Cardiac fibroblast (primary cell): ENCODE measurements around the gene APBA2.

ENCODE experiments used
- DNase-seq, 2 donors: peaks; one replicate each; pipeline versions ENCODE4 v3.0.0 to v3.0.0-alpha.2; 2010; ENCODE audit warnings: low read depth in 2 of 2
- H3K4me3 ChIP-seq, 2 donors: replicated peaks in 1 of 2; 1 replicate in 1 of 2; 2 replicates in 1 of 2; pipeline ENCODE4 v1.5.1; 2011; ENCODE audit warnings: low read depth in 2 of 2, low read length in 2 of 2, mild to moderate bottlenecking in 2 of 2, moderate library complexity in 1 of 2
- TF ChIP-seq, protein P1 (sequence below): IDR thresholded peaks from one replicate; pipeline ENCODE4 v1.5.1; 2011; ENCODE audit warnings: low read depth, mild to moderate bottlenecking, low read length, inconsistent platforms

APBA2 gene

DNA sequence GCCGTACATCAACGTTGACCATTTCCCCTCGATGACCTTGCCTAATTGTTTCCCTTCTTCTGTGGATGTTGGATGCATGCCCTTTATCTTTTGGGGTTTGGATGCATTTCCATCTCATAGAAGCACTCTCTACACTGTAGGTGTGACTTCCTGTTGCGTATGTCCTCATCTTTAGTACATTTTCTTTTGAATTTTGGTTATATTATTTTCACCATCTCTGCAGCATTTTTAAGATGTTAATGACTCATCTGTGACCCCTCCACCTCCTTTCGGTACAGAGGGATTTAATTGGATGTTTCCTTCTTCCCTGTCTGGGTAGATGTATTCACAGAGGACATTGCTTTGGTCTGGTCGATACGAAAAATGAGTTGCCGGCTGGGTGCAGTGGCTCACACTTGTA, 172.1 kb downstream of the APBA2 start:
- no peak overlapping the region for H3K4me3 ChIP-seq
- TF ChIP-seq, protein P1, sequence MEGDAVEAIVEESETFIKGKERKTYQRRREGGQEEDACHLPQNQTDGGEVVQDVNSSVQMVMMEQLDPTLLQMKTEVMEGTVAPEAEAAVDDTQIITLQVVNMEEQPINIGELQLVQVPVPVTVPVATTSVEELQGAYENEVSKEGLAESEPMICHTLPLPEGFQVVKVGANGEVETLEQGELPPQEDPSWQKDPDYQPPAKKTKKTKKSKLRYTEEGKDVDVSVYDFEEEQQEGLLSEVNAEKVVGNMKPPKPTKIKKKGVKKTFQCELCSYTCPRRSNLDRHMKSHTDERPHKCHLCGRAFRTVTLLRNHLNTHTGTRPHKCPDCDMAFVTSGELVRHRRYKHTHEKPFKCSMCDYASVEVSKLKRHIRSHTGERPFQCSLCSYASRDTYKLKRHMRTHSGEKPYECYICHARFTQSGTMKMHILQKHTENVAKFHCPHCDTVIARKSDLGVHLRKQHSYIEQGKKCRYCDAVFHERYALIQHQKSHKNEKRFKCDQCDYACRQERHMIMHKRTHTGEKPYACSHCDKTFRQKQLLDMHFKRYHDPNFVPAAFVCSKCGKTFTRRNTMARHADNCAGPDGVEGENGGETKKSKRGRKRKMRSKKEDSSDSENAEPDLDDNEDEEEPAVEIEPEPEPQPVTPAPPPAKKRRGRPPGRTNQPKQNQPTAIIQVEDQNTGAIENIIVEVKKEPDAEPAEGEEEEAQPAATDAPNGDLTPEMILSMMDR = no peak
- DNase-seq = no peak

DNA sequence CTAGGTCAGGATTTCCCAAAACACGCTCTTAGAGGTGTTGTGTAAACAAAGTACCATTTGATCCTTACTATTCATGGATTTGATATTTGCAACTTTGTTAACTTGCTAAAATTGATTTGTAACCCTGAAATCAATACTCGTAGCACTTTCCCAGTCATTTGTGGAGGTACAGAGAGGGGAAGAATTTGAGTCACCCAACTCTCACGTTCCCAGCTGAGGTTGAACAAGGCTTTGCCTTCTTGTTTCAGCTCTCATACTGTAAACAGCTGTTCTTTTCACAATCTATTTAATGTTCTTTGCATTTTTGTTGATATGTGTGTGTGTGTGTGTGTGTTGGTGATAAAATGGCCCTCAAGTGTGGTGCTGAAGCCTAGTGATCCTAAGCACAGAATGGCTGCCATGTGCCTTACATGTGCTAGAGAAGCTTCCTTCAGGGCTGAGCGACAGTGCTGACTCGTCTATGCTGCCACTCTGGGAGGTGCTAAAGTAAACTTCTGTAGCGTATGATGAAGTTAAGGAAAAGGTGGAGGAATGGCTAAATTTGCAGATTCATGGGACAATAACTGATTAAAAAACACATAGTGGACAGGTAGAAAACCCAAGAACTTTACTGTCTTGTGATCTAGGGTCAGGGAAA, 173.2 kb downstream of the APBA2 start:
- H3K4me3 ChIP-seq = no peak overlapping the region
- TF ChIP-seq, protein P1 = no peak
- no peak for DNase-seq

DNA sequence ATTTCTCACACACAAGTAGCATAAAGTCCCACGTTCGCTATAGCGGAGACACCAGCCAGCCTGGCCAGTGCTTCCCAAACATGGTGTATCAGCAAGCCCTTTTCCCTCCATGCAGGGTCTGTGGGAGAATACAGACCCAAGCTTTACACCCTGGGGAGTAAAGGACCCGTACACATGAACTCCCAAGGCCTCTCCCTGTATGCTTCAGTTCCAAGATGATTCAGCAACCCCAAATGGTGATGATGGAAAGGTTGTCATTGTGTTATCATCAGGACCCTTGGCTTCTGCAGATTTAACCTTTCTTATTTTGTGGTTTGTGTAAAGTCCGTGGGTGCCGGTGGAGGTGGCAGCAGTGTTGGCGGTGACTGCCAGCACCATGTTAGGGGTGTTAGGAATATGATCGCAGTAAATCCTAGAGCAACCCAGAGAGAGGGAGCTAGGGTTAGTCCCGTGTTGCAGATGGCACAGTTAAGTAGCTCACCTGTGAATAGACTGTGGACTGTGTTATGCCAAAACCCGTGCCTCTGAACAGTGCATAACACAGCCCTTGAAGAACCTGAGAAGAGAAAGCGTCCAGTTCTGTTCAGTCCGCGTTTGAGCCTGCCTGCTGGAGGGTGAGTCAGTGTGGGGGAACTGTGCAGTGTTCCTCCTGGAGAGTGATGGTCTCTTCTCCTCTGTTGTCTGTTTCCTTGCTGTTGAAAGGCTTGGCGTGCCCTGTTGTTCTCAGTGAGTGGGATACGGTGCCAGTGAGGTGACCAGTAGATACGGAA, 174.3 kb downstream of the APBA2 start:
- DNase-seq = no peak
- TF ChIP-seq, protein P1 = no peak
- no peak overlapping the region for H3K4me3 ChIP-seq

DNA sequence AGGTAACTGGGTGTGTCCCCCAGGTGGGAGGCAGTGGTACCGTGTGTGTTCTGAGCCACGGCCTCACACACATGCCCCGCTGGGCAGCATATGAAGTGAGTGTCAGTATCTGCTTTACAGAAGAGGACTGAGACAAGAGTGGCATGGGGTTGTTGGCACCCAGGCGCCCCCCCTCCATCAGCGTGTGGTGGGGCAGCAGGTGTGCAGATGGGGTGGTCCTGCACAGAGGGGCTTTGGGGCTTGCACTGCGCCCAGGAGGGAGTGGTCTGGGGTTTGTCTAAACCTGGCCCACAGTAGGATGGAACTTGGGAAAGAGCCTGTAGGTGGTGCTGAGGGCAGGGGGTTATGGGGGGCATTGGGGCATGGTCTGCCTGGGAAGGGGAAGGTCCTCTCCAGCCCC, 176.0 kb downstream of the APBA2 start:
- DNase-seq = no peak
- no peak overlapping the region for H3K4me3 ChIP-seq
- TF ChIP-seq, protein P1 = no peak

DNA sequence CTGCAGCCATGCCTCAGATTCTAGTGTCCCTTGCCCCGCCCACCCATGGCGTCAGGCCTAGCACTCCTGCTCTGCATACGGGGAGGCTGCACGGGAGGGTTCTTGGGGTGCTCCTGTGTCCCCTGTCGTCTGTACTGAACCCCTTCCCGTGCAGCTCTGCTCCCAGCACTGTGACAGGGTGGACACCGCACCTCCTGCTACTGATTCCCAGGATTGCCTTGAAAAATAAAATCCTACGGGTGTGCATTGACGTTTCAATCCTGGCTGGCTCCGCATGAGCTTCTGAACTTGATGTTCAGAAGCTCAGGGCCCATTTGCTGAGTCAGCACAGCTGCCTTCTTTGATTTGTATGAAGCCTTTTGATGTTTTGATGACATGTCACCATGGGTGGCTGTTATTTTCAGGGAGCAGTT, 176.4 kb downstream of the APBA2 start:
- DNase-seq = no peak
- TF ChIP-seq, protein P1 = no peak
- H3K4me3 ChIP-seq = no peak overlapping the region

DNA sequence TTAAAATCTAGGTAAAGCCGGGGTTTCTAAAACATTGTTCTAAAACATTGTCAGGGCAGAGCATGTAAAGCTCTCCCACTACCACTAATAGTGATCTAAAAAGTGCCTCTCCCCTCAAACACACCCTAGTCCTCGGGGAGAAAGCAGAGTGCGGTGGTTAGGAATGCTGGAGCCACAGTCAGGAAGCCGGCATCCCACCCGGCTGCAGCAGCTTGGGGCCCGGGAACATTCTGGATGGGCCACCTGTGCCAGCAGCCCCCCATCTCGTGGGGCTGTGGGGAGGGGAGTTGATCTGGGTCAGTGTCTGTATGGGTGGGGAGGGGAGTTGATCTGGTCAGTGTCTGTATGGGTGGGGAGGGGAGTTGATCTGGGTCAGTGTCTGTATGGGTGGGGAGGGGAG, 176.9 kb downstream of the APBA2 start:
- no peak for DNase-seq
- no peak overlapping the region for H3K4me3 ChIP-seq
- TF ChIP-seq, protein P1 = no peak
